ENCODE results near the gene MAGI2.
"Not testable (repeated sequence)": the region's sequence is repeated elsewhere in the genome, so short reads cannot be mapped to it uniquely, and the experiment has no call there.

The MAGI2 gene

DNA sequence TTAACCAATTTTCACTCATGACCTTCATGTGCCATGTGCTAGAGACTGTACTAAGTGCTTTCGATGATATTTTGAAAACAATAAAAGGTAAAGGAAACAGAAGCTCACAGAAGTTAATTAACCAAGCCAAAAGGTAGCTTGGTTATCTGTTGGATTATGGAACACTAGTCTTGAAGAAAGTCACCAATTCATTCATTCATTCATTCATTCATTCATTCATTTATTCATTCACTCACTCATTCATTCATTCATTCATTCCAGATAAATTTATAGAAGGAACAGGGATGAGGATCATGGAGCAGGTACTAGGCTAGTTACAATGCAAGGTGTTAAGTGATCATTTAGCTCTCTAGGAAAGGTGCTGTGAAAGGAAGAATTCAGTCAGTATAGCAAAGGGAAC lies 322.8 kb downstream of the MAGI2 start:
- no peak for DNase-seq

DNA sequence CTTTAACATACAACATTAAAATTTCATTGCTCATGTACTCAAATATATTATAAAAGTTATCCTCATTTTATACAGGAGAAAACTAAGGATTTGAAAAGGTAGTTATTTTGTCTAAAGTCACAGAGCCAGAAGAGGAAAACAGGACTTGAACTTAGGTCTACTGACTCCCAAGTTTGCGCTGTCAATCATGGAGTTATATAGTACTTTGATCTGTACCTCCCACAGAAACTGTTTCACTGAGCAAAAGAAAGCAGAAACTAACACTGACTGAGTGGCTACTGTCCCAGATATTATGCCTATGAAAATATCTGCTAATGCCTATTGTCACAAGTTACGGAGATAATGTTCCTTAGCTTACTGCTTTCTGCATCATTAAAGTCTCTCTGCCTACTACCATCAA lies 329.1 kb downstream of the MAGI2 start:
- DNase-seq: no peak

DNA sequence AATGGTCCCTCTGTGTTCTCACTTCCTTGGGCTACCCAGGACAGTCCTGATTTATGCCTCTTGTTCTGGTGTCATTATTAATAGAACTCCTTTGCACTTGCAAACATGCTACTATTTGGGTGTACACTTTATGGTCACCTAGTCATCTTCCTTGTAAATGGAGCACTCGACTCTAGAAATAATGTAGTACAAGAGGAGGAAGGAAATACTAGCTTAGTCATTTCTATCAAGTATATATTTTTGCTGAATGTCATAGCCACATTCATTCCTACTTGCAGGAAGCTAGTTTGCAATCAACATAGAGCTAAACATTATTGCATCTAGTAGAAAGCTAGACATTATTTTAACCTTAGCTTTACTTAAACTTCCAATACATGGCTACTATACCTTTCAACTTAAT lies 335.3 kb downstream of the MAGI2 start:
- no peak for DNase-seq

DNA sequence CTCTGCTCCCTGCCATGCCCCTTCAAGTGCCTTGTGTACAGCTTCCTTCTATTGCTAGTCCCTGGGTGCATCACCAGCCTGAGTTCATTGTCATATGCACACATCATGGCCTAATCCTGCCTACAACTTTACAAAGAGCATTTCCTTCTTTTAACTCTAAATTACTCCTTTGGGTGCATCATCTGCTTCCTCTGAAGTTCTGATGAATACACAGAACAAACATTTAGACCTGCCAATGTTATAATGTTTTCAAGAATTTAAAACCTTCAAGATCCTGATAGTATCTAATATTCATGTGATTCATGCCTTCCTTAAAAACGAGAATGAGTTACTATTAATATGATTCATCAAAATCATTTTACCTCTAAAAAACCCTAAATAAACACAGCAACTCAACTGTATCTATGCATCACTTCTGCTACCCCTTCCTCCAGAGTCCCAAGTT lies 357.1 kb downstream of the MAGI2 start:
- DNase-seq: no peak

DNA sequence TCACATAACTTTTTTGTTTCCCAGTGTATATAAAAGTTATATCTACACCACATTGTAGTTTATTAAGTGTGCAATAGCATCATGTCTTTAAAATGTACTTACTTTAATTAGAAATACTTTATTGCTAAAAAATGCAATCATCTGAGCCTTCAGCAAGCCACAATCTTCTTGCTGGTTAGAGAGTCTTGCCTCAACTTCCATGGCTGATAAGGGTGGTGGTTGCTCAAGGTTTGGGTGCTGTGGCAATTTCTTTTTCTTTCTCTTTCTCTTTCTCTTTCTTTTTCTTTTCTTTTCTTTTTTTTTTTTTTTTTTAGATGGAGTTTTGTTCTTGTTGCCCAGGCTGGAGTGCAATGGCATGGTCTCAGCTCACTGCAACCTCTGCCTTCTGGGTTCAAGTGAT lies 360.0 kb downstream of the MAGI2 start:
- DNase-seq: no peak

DNA sequence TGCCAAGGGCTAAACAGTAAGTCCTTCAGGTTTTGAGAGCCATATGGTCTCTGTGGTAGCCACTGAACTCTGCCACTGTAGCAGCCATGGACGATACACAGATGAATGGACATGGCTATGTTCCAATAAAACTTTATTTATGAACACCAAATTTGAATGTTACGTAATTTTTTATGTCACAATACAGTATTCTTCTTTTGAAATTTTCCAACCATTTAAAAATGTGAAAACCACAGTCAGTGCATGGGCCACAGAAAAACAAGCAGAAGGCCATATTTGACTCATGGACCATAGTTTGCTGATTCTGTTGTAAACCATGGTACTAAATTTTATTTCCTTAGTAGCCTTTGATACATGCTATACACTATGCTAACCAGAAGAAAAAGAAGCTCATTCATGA lies 361.8 kb downstream of the MAGI2 start:
- DNase-seq: no peak

DNA sequence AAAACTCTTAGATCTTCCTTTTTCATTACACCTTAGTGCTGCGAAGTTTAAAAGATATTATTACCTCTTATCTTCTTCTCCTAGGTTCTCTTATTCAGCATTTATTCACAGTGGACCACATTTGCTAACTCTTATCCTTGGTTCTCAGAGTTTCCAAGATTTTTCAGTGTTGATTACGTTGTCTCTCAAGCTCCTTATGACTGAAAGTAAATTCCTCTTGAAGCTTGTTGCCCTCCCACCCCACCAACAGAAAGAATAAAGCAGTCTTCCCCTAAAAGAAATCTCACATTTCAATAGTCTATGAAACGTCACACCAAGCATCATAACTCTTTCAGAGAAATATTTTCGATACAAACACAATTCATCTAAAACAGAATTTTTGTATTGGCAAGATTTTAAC lies 362.5 kb downstream of the MAGI2 start:
- no peak for DNase-seq

DNA sequence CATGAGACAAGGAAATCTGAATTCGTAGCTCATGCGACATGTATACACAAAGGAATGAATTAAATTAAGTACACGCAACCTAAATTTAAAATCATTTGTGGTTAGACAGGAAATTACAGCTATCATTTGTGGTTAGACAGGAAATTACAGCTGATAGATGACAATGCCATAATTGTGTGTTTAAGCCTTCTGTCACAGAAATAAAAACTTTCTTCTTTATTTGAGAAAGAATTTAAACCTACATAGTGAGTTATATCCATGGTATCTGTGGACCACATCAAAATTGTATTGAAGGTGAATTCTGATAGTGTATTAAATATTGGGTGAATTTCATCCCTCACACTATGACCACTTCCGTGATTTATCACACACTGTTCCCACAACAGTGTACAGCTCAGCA lies 362.9 kb downstream of the MAGI2 start:
- DNase-seq: no peak

DNA sequence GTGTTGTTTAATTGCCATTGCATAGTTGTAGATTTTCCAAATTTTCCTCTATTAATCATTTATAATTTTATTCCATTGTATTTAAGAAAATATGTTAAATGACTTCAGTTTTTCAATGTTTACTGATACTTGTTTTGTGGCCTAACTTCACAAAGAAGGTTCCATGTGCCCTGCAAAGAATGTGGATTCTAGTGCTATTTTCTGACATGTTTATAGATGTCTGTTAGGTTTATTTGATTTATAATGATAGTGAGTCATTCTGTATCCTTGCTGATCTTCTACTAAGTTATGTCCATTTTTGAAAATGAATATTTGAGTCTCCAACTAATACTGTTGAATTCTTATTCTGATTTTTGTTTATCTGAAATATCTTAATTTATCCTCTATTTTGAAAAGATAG lies 369.0 kb downstream of the MAGI2 start:
- no peak for DNase-seq

DNA sequence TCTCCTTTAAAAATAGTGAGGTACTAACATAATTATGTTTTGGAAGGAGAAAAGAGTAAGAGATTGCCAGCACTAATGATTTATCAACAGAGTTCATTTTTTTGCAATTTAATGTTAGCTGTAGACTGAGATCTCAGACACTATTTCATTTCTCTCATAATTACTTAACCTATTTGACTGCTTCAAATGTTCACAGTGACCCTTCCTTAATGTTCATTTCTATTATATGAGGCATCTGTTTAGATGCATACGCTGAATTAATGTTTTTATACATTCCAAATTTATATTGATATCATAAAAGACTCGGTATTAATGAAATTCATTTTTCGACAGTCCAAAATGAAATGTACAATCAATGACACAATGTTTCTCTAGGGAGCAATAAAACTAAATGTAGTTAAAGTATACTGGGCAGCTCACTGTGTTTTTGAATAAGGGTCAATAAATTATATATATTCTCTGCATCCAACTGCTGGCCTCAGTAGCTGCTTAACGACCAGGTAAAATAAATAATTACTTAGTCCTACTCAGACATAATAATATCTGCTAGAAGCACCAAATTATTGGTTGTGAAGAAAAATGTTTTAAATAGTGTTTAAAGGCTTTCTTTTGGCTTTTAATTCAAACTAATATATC lies 373.4 kb downstream of the MAGI2 start:
- no peak for DNase-seq

DNA sequence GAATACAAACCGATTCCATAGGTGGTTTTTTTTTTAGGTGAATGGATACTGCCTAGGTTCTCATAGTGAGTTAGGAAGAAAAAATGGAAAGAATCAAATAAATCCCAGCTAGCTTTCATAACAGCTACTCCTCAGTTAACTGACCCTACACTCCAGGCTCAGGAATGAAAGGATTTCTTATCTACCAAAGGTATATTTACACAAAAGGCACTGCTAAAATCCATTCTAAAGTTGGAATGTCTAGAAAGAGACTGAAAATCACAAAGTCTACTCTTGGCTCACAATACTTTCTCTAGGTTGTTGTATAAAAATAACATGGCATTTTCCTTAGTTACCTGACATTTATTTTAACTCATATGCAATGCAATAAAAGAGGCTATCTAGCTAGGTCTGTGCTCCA lies 375.2 kb downstream of the MAGI2 start:
- DNase-seq: no peak

DNA sequence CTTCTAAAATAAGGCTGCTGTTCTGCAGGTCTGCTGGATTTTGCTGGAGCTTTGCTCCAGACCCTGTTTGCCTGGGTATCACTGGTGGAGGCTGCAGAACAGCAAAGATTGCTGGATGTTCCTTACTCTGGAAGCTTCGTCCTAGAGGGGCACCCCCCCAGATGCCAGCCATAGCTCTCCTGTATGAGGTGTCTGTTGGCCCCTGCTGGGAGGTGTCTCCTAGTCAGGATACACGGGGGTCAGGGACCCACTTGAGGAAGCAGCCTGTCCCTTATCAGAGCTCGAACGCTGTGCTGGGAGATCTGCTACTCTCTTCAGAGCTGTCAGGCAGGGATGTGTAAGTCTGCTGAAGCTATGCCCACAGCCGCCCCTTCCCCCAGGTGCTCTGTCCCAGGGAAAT lies 382.3 kb downstream of the MAGI2 start:
- not testable (repeated sequence) for DNase-seq

DNA sequence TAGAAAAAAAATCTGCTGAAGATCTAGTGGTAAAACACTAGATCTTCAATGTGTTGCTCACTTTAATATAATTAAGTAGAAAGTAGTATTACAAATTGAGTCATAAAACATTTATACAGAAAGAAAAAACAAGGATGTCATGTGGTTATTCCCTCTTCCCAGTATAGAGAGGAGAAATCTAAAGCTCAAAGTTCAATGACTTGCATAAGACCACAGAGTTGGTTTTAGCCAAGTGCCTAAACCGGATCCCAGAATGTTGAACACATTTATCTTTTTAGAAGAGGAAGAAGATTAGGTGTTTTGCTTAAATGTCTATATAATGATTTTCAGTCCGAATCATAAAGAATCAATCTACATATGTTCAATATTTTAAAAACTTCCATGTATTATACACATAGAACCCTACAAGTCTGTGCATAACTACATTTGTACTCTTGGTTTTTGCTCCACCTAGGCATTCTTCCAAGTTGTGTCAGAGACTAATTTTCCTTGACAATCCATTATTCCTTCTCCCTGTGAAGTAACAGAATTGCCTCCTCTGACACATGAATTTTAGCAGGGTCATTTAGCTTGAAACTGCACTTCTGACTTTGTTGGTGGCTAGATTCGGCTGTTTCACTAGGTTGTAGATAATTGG lies 389.2 kb downstream of the MAGI2 start:
- DNase-seq: no peak

DNA sequence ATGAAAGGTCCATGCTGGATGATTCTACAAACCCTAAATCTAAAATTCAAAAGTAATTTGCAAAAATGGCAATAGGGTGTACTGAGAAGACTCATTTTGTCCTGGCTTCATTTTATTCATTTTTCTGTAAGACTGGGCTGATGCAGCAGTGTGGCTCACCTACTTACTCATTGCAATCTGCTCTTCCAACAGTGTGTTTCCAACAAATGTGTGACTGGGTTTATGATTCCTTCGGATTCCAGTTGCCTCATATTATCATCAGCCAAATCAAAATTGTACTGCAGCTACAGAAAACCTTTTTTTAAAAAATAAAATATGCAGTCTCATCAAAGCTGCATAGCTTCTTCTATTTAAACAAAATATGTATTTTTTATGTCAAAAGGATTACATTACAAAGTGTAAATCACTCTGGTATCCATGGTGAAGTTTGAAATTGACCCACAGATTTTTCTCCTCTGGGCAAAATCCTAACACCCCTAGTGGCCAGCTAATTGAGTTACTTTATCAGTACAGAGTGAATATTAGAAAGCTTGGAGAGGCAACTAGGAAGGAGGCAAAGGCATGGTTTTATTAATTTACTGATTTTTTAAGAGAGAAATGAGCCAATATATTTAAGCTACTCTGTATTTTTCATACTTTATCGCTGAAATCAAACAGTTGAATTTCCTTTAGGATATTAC lies 390.3 kb downstream of the MAGI2 start:
- DNase-seq: no peak

DNA sequence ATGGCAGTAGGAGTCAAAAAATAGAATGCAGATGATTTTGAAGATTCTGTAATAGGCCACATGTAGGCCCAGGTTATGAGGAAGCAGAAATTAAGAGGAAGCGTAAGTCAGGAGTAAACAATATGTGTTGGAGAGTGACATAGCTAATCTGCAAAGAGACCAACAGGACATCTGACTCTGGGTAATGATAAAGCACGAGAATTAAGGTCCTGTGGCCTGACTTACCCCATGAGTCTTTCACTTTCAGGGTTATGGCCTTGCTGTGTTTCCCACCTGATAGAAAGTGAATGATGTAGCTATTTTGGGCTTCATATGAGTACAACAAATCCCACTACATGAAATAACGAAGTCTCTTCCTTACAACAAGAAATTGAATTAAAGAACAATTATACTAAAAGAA lies 393.0 kb downstream of the MAGI2 start:
- DNase-seq: no peak

DNA sequence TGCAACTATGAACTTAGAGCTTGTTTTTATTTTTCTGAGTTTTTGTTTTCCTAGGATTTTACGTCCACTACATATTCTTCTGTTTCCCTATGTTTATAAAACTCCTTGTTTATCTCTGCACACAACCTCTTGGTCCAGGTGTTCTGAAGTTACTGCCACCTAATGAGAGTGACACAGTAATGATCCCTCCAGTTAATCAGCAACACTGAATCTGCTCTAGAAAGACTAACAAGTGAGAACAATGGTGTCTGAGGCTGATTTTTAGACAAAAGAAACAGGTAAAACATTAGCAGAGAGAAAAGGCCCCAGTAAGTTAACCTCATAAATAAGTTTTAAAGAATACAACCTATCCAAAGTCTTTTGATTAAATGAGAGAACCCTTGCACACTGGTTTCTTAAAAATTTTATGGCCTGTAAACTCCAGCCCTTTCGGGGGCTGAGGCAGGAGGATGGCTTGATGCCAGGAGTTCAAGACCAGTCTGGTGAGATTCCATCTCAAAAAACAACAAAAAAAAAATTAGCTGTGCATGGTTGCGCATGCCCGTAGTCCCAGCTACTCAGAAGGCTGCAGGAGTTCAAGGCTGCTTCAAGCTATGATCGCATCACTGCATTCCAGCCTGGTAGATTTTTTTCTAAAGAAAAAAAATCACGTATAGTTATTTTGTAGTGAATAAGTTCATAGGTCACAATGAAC lies 397.6 kb downstream of the MAGI2 start:
- no peak for DNase-seq

DNA sequence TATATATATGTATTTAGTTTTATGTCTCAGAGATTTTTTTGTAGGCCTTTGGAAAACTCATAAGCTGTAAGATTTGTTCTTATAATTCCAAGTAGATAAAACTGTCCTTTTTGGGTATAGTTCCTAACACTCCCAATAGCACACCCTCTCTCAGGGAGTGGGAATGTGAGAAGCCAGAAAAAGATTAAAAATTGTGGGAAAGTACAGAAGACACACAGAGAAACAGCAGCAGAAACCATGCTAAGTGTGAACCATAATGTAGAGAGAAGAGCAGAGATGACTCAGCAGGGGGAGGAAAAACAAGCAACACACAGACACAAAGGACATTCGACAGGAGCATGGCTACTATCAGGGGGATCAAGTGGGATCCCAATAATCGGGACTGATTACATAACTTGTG lies 401.6 kb downstream of the MAGI2 start:
- no peak for DNase-seq

DNA sequence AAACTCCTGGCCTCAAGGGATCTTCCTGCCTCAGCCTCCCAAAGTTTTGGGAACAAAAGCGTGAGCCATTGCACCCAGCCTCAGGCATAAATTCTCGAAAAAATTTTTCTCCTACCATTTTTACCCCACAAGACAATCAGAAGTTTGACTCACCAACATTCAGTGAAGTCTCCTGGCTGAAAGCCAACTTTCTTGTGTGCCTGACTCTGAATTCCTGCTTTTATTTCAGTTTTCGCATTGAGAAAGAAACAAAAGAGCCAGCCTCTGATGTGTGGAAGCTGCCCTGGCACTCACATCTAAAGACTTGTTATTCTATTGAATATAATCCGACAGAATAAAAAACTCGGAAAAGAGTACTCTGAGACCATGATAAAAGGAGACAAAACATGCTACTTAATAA lies 402.9 kb downstream of the MAGI2 start:
- no peak for DNase-seq

DNA sequence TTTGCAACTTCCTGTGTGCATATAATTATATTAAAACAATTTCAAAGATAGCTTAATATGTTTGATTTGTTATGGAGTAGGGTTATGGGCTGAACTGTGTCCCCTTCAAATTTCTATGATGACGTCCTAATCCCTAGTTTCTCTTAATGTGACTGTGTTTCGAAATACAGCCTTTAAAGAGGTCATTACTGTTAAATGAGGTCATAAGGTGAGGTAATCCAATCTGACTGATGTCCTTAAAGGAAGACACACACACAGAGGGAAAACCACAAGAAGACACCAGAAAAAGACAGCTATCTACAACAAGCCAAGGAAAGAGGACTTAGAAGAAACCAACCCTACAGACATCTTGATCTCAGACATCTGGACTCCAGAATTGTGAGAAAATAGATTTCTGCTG lies 407.4 kb downstream of the MAGI2 start:
- DNase-seq: no peak

DNA sequence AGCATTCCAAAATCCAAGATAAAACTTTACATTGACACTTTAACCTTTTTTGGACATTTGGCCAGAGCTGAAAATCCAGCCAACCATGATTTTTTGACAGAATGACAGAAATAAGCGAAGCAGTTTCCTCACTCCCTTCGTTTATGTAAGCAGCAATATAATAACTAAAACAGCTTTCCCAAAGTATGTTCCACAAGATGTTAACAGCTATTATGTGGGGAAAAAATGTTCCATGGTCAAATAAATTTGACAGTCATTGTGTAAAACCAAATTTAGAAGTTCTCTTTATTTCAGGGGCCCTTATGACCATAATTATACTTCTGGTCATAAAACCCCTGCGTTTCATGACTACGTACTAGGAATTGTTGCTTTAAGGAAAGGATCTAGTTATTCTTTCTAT lies 416.5 kb downstream of the MAGI2 start:
- DNase-seq: no peak

DNA sequence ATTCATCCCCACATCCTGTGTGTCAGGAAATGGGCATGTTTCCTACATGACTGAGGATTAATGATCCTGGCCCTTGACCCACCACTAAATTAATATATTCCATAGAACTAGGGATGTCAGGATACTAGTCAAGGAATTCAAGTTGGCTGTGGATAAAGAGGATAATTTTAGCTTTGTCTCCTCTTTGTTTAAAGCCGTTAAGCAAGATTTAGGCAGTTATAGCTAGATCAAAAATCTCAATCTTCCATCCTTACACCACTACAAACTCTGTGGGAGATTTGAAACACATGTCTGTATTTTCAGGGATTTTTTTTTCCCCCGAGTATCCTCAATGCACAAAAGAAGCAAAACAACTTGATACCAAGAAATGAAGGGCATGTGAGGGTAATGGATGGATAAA lies 417.1 kb downstream of the MAGI2 start:
- DNase-seq: no peak

DNA sequence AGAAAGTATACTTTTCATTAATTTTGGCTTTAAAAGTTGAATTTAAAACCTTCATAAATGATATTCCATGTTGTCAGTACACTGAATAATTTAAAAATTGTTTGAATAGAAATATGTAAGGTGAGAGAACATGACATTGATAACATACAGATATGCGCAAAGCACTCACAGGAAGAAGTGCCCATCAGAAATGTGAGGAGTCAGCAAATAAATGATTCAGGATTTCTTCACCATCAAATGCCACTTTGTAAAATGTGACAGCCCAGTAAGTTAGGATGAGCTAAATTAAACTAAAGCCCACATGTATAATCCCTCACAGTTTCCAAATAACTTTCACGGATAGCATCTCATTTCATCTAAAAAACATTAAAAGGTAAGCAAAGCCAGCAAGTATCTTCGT lies 417.6 kb downstream of the MAGI2 start:
- DNase-seq: no peak

DNA sequence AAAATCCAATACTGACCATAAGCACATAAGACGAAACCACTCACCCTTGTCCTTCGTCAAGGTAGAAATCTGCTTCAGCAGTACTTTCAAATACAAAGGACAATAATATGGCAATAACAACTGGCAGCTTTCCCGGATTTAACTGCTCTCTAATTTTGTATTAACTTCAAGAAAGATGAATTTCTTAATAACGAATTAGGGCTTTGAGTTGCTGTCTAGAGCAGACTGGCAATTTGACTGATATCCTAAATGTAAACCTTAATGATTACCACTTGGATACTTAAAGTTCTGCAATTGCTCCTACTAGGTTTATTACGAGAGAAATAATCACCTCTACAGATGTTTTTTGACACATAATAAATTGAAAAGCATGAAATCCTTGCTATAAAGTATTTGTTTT lies 418.7 kb downstream of the MAGI2 start:
- DNase-seq: no peak

DNA sequence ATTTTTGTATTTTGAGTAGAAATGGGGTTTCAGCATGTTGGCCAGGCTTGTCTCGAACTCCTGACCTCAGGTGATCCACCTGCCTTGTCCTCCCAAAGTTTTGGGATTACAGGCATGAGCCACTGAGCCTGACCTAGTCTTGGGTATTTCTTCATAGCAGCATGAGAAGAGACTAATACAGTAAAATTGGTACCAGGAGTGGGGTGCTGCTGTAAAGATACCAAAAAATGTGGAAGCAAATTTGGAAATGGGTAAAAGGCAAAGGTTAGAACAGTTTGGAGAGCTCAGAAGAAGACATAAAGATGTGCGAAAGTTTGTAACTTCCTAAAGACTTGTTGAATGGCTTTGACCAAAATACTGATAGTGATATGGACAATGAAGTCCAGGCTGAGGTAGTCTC lies 433.8 kb downstream of the MAGI2 start:
- DNase-seq: not testable (repeated sequence)
